Measurements from ENCODE around the gene CREBL2. TPM values are rescaled to one million over a fixed set of nuclear protein-coding genes. Genes with fewer than 3 reads are reported as not detected.

The CREBL2 gene
- 15.0 and 17.0 TPM in 2 replicates for total RNA-seq

GRCh38 chr12:12611512-12612306 lies at the start of gene CREBL2:
CREBL2 (plus strand) TSS chr12:12611876; CDS start chr12:12612173, 297 bp downstream.

GRCh38 chr12:12562585-12563261 lies 49.0 kb upstream of the CREBL2 start, which contains the start of gene DUSP16:
DUSP16 (minus strand) TSS chr12:12562863; CDS start chr12:12521098, 41,765 bp downstream.

Other genes with a start within 250 kb of the CREBL2 start
- 7.1 and 11.8 TPM in 2 replicates for gene DUSP16, start 49.0 kb upstream of the CREBL2 start, total RNA-seq
- gene GPR19, start 84.3 kb downstream of the CREBL2 start, total RNA-seq, result 0.50 and 0.89 TPM in 2 replicates
- gene CDKN1B, start 105.5 kb downstream of the CREBL2 start, total RNA-seq, result 32.4 and 33.8 TPM in 2 replicates
- gene APOLD1, start 173.8 kb downstream of the CREBL2 start, total RNA-seq, result 4.6 and 7.1 TPM in 2 replicates
- 61.2 and 62.5 TPM in 2 replicates for gene DDX47, start 201.5 kb downstream of the CREBL2 start, total RNA-seq

Data from bronchus fibroblast of lung (primary cell).